ENCODE measurements around the gene TIGD7. TPM values are rescaled to one million over a fixed set of nuclear protein-coding genes. Genes with fewer than 3 reads are reported as not detected.

The TIGD7 gene
- total RNA-seq, 1 donor from 2014 or later: 9.4 TPM

DNA sequence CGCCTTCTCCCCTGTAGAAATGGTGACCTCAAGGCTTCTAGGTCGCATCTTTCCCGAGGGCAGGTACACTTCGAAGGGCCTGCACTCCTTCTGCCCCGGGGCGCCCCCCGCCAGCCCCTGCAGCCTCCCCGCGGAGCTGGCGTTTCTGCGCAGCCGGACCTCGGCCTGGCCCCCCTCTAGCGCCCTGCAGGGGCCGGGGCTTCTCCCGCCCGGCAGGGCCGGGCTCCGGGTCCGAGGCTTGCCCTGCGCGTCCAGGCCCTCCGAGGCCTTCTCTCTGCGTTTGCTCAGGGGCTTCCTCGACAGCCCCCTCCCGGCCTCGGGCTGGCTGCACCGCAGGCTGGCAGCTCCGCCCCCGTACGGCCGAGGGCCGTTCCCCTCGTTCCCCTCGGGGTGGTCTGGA lies 50.9 kb downstream of the TIGD7 start:
- no peak for ATAC-seq (ENCODE audit: poor library complexity)
- intact Hi-C loops (cut with DNase I): no loop called here

DNA sequence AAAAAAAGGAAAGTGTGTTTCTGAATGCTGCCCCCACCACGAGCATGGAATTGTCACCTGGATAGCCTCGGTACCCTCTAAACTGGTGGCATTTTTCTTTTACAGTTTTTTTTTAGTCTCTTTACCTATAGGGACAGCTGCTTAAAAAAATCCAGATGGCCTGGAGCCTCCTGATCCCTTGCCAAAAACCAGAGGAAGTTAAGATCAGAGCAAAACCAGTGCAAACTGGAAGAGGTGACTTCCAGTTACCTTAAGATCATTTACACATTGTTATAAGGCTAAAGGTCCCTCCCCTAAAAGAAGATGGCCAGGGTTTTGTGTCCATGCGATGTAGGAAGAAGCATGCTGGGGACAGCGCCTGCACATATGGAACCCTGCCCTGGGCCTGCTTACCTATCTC lies 52.3 kb downstream of the TIGD7 start:
- intact Hi-C loops (cut with DNase I): no loop called here
- ATAC-seq (ENCODE audit: poor library complexity): no peak
- no peak for DNase-seq

More for the DNA sequence above, 50.9 kb downstream of the TIGD7 start:
- DNase-seq: no peak

GRCh38 chr16:3249451-3249850 lies 55.8 kb downstream of the TIGD7 start:
- DNase-seq (no peak), ATAC-seq (ENCODE audit: poor library complexity) (no peak)
- intact Hi-C loops (cut with DNase I): no loop called here

GRCh38 chr16:3249020-3249419 lies 56.2 kb downstream of the TIGD7 start:
- ATAC-seq (ENCODE audit: poor library complexity) (no peak), DNase-seq (no peak)
- intact Hi-C loops (cut with DNase I): no loop called here

Other genes with a start within 250 kb of the TIGD7 start
- 42.6 TPM for gene IL32, start 239.8 kb downstream of the TIGD7 start, total RNA-seq
- gene ZSCAN10, start 206.1 kb downstream of the TIGD7 start, total RNA-seq: not detected
- gene ZNF205, start 192.8 kb downstream of the TIGD7 start, total RNA-seq: 6.9 TPM
- 6.1 TPM for gene ZNF213, start 170.4 kb downstream of the TIGD7 start, total RNA-seq
- not detected for gene OR1F1, start 117.2 kb downstream of the TIGD7 start, total RNA-seq
- 4.1 TPM for gene ZNF200, start 70.3 kb downstream of the TIGD7 start, total RNA-seq
- gene MEFV, start 48.8 kb downstream of the TIGD7 start, total RNA-seq: 0.78 TPM
- 7.9 TPM for gene ZNF263, start 21.9 kb downstream of the TIGD7 start, total RNA-seq
- gene ZNF75A, start 67 bp upstream of the TIGD7 start, total RNA-seq: 16.8 TPM
- not detected for gene OR2C1, start 50.5 kb upstream of the TIGD7 start, total RNA-seq
- 5.5 TPM for gene ZSCAN32, start 95.6 kb upstream of the TIGD7 start, total RNA-seq
- gene ZNF174, start 95.8 kb upstream of the TIGD7 start, total RNA-seq: 11.3 TPM
- gene ZNF597, start 138.1 kb upstream of the TIGD7 start, total RNA-seq: 1.5 TPM
- gene NAA60, start 138.2 kb upstream of the TIGD7 start, total RNA-seq: 47.0 TPM
- not detected for gene C16orf90, start 190.1 kb upstream of the TIGD7 start, total RNA-seq
- gene CLUAP1, start 195.6 kb upstream of the TIGD7 start, total RNA-seq: 17.4 TPM